OCI-LY3 (cell line): ENCODE data around the gene KAT7.
A peak's percentile ranks its signal among the peaks of the same experiment; 100 is the strongest.

Experiments
- H2AFZ ChIP-seq: fragments of 200-600, 300-600 bp; shearing (Covaris generic); 2 replicates; pipeline ENCODE4 v1.6.0; 2014; ENCODE audit warnings: antibody characterized with exemption, low read depth, low read length
- H3K27ac ChIP-seq: fragments of 200-600, 300-600 bp; sonication (generic); 2 replicates; pipeline ENCODE4 v1.5.1; 2014; ENCODE audit warnings: mild to moderate bottlenecking, low read length, moderate library complexity, mixed read lengths
- H3K27me3 ChIP-seq: fragments of 200-600, 300-600 bp; sonication (generic); 2 replicates; pipeline ENCODE4 v1.6.1; 2014; ENCODE audit warnings: low read depth, low read length, mixed read lengths
- H3K36me3 ChIP-seq: fragments of 200-600, 300-600 bp; sonication (generic); replicated peaks from 2 replicates; pipeline ENCODE3; 2014; ENCODE audit warnings: low read depth, low read length, mixed read lengths
- H3K4me1 ChIP-seq: fragments of 300-600, 200-600 bp; sonication (generic); 2 replicates; pipeline ENCODE4 v1.6.1; 2014; ENCODE audit warnings: low read length, mixed read lengths
- H3K4me2 ChIP-seq: fragments of 200-600, 300-600 bp; sonication (generic); 2 replicates; pipeline ENCODE4 v1.6.1; 2014; ENCODE audit warnings: low read length, mixed read lengths
- H3K4me3 ChIP-seq: fragments of 300-600, 200-600 bp; sonication (generic); 2 replicates; pipeline ENCODE4 v1.5.1; 2014; ENCODE audit warnings: antibody characterized with exemption, mild to moderate bottlenecking, low read length, moderate library complexity
- H3K79me2 ChIP-seq: fragments of 300-600, 200-600 bp; shearing (Covaris generic); 2 replicates; pipeline ENCODE4 v1.6.1; 2014; ENCODE audit warnings: mild to moderate bottlenecking, low read length, mixed read lengths
- H3K9ac ChIP-seq: fragments of 300-600, 200-600 bp; shearing (Covaris generic); 2 replicates; pipeline ENCODE4 v1.6.0; 2014; ENCODE audit warnings: mild to moderate bottlenecking, low read length, moderate library complexity
- H3K9me3 ChIP-seq: fragments of 200-600, 300-600 bp; shearing (Covaris generic); 2 replicates; pipeline ENCODE4 v1.6.1; 2014; ENCODE audit warnings: low read length, mixed read lengths; ENCODE audit not compliant: insufficient read depth
- H4K20me1 ChIP-seq: fragments of 200-600, 300-600 bp; sonication (generic); 2 replicates; pipeline ENCODE4 v1.6.1; 2016; ENCODE audit warnings: low read length, mixed read lengths; ENCODE audit not compliant: insufficient read depth
- EZH2phosphoT487 ChIP-seq: fragments of 200-600 bp; shearing (Covaris generic); IDR thresholded peaks from 2 replicates; pipeline ENCODE4 v1.6.1; 2018; ENCODE audit warnings: antibody characterized with exemption, mixed run types, low read depth
- TF ChIP-seq, protein P1 (sequence below): fragments of 200-600, 300-600 bp; sonication (generic); IDR thresholded peaks from 2 replicates; pipeline ENCODE4 v1.5.1; 2014; ENCODE audit warnings: antibody characterized with exemption, low read length, low read depth

KAT7 gene

DNA sequence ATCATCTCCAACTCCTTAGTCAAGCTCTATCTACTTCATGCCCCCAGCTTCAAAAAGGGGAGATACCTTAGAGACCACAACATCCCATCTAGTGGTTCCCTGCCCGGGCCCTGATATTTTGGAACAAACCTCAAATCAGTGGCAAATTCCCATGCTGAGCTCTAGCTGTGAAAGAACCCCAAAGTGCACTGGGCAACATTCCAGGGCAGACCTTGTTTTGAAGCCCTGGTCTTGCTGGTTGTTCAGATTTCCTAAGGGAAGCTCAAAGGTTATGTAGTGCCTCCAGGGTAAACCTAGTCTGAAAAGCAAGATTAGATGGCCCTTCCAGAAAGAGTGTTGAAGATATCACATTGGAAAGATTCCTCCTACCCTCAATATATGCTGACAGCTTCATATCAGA is 40.8 kb upstream of the KAT7 start:
- no peaks in the 10 kb centered on the region for H3K9me3 ChIP-seq
- no peaks in the 10 kb centered on the region for H3K79me2 ChIP-seq
- no peaks in the 10 kb centered on the region for H3K36me3 ChIP-seq
- no peak overlapping the region for H3K9ac ChIP-seq
- H3K4me1 ChIP-seq = peaks cover 40% of the 10 kb centered on the region
- TF ChIP-seq, protein P1, sequence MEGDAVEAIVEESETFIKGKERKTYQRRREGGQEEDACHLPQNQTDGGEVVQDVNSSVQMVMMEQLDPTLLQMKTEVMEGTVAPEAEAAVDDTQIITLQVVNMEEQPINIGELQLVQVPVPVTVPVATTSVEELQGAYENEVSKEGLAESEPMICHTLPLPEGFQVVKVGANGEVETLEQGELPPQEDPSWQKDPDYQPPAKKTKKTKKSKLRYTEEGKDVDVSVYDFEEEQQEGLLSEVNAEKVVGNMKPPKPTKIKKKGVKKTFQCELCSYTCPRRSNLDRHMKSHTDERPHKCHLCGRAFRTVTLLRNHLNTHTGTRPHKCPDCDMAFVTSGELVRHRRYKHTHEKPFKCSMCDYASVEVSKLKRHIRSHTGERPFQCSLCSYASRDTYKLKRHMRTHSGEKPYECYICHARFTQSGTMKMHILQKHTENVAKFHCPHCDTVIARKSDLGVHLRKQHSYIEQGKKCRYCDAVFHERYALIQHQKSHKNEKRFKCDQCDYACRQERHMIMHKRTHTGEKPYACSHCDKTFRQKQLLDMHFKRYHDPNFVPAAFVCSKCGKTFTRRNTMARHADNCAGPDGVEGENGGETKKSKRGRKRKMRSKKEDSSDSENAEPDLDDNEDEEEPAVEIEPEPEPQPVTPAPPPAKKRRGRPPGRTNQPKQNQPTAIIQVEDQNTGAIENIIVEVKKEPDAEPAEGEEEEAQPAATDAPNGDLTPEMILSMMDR = no peak
- TF ChIP-seq EZH2phosphoT487 = no peak
- H3K27ac ChIP-seq = no peak overlapping the region
- H3K4me2 ChIP-seq = no peak overlapping the region
- no peaks in the 10 kb centered on the region for H3K27me3 ChIP-seq
- H2AFZ ChIP-seq = no peak overlapping the region
- peaks cover 5% of the 10 kb centered on the region; the same call in 1 of the 2 replicates for H4K20me1 ChIP-seq
- no peak overlapping the region for H3K4me3 ChIP-seq

DNA sequence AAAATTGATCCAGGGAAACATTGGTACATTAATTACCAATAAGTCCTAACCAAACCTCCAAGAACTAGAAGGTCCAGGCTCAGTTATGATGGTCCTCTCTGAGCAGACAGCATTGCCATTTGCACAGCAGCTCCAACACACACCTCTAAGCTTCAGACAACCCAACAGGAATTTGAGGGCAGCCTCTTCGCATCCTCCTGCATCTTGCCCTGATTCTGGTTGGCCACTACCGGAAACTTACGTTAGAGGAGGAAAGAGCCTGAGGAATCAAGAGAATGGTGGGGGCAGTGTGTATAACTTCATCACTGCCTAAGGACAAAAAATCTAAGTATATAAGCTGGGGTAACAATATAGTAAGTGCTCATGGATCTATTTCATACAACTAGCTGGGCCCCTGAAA is 40.3 kb upstream of the KAT7 start:
- no peak overlapping the region for H3K9ac ChIP-seq
- TF ChIP-seq EZH2phosphoT487 = no peak
- TF ChIP-seq, protein P1 = no peak
- H3K36me3 ChIP-seq = no peaks in the 10 kb centered on the region
- no peaks in the 10 kb centered on the region for H3K9me3 ChIP-seq
- H3K4me3 ChIP-seq = no peak overlapping the region
- peaks cover 35% of the 10 kb centered on the region for H3K4me1 ChIP-seq
- H3K79me2 ChIP-seq = no peaks in the 10 kb centered on the region
- H2AFZ ChIP-seq = no peak overlapping the region
- H3K27ac ChIP-seq = no peak overlapping the region
- no peak overlapping the region for H3K4me2 ChIP-seq
- H4K20me1 ChIP-seq = peaks cover 2% of the 10 kb centered on the region; the same call in 1 of the 2 replicates
- H3K27me3 ChIP-seq = no peaks in the 10 kb centered on the region

GRCh38 chr17:49748791-49749190 is 39.7 kb upstream of the KAT7 start:
- TF ChIP-seq EZH2phosphoT487 = no peak
- TF ChIP-seq, protein P1 = no peak
- Histone ChIP-seq H3K79me2 (no peaks in the 10 kb centered on the region), H3K27me3 (no peaks in the 10 kb centered on the region), H3K27ac (no peak overlapping the region), H2AFZ (no peak overlapping the region), H3K4me3 (no peak overlapping the region), H3K4me2 (peak overlapping the region; percentile 8; the same call in 1 of the 2 replicates), H3K4me1 (peaks cover 35% of the 10 kb centered on the region), H4K20me1 (peaks cover 2% of the 10 kb centered on the region; the same call in 1 of the 2 replicates), H3K9me3 (no peaks in the 10 kb centered on the region), H3K36me3 (no peaks in the 10 kb centered on the region), H3K9ac (no peak overlapping the region)

- Histone ChIP-seq H3K27ac (no peak overlapping the region), H3K4me2 (no peak overlapping the region), H3K9me3 (no peaks in the 10 kb centered on the region), H3K36me3 (no peaks in the 10 kb centered on the region), H2AFZ (no peak overlapping the region), H4K20me1 (peaks cover 2% of the 10 kb centered on the region; the same call in 1 of the 2 replicates), H3K79me2 (no peaks in the 10 kb centered on the region), H3K9ac (no peak overlapping the region), H3K4me3 (no peak overlapping the region), H3K4me1 (peaks cover 35% of the 10 kb centered on the region), H3K27me3 (no peaks in the 10 kb centered on the region)
- TF ChIP-seq EZH2phosphoT487 = no peak
- TF ChIP-seq, protein P1 = no peak
These were observed 38.8 kb upstream of the KAT7 start for GRCh38 chr17:49749730-49750129.
